ENCODE measurements around the gene MAP3K20.
"Not testable (repeated sequence)": the region's sequence is repeated elsewhere in the genome, so short reads cannot be mapped to it uniquely, and the experiment has no call there.

MAP3K20 gene

GRCh38 chr2:173184031-173185004 lies 108.7 kb downstream of the MAP3K20 start:
- peak; percentile 99 for DNase-seq (ENCODE audit: low read depth)
- H3K4me3 ChIP-seq (ENCODE audit: low read depth, low read length) = no peak overlapping the region

- H3K4me3 ChIP-seq (ENCODE audit: low read depth, low read length) = no peak overlapping the region
Measured at GRCh38 chr2:173185437-173185836, 109.8 kb downstream of the MAP3K20 start.

GRCh38 chr2:173187941-173188788 lies 112.5 kb downstream of the MAP3K20 start:
- no peak overlapping the region for H3K4me3 ChIP-seq (ENCODE audit: low read depth, low read length)
- DNase-seq (ENCODE audit: low read depth) = no peak

More at GRCh38 chr2:173185437-173185836, 109.8 kb downstream of the MAP3K20 start:
- no peak for DNase-seq (ENCODE audit: low read depth)

GRCh38 chr2:173191601-173192000 lies 116.0 kb downstream of the MAP3K20 start:
- H3K4me3 ChIP-seq (ENCODE audit: low read depth, low read length) = no peak overlapping the region
- no peak for DNase-seq (ENCODE audit: low read depth)

GRCh38 chr2:173192071-173192470 lies 116.4 kb downstream of the MAP3K20 start:
- no peak overlapping the region for H3K4me3 ChIP-seq (ENCODE audit: low read depth, low read length)
- DNase-seq (ENCODE audit: low read depth) = no peak

- H3K4me3 ChIP-seq (ENCODE audit: low read depth, low read length) = no peak overlapping the region
- DNase-seq (ENCODE audit: low read depth) = no peak
Measured at GRCh38 chr2:173193925-173194324, 118.3 kb downstream of the MAP3K20 start.

- H3K4me3 ChIP-seq (ENCODE audit: low read depth, low read length) = no peak overlapping the region
- no peak for DNase-seq (ENCODE audit: low read depth)
Measured at GRCh38 chr2:173195100-173195499, 119.5 kb downstream of the MAP3K20 start.

- H3K4me3 ChIP-seq (ENCODE audit: low read depth, low read length) = no peak overlapping the region
- DNase-seq (ENCODE audit: low read depth) = no peak
Measured at GRCh38 chr2:173196080-173196479, 120.4 kb downstream of the MAP3K20 start.

GRCh38 chr2:173196638-173197037 lies 121.0 kb downstream of the MAP3K20 start:
- DNase-seq (ENCODE audit: low read depth) = no peak
- H3K4me3 ChIP-seq (ENCODE audit: low read depth, low read length) = no peak overlapping the region

- no peak overlapping the region for H3K4me3 ChIP-seq (ENCODE audit: low read depth, low read length)
- DNase-seq (ENCODE audit: low read depth) = no peak
Measured at GRCh38 chr2:173198327-173198726, 122.7 kb downstream of the MAP3K20 start.

GRCh38 chr2:173199294-173199693 lies 123.6 kb downstream of the MAP3K20 start:
- no peak overlapping the region for H3K4me3 ChIP-seq (ENCODE audit: low read depth, low read length)
- DNase-seq (ENCODE audit: low read depth) = no peak

GRCh38 chr2:173202570-173202969 lies 126.9 kb downstream of the MAP3K20 start:
- DNase-seq (ENCODE audit: low read depth) = no peak
- no peak overlapping the region for H3K4me3 ChIP-seq (ENCODE audit: low read depth, low read length)

GRCh38 chr2:173204316-173204715 lies 128.7 kb downstream of the MAP3K20 start:
- no peak overlapping the region for H3K4me3 ChIP-seq (ENCODE audit: low read depth, low read length)
- peak; percentile 33 for DNase-seq (ENCODE audit: low read depth)

- peak; percentile 92 for DNase-seq (ENCODE audit: low read depth)
- H3K4me3 ChIP-seq (ENCODE audit: low read depth, low read length) = no peak overlapping the region
Measured at GRCh38 chr2:173205375-173205774, 129.7 kb downstream of the MAP3K20 start.

GRCh38 chr2:173207124-173207523 lies 131.5 kb downstream of the MAP3K20 start:
- not testable (repeated sequence) for DNase-seq (ENCODE audit: low read depth); H3K4me3 ChIP-seq (ENCODE audit: low read depth, low read length)

GRCh38 chr2:173210270-173211196 lies 134.9 kb downstream of the MAP3K20 start:
- DNase-seq (ENCODE audit: low read depth) = peak; percentile 88
- no peak overlapping the region for H3K4me3 ChIP-seq (ENCODE audit: low read depth, low read length)

- DNase-seq (ENCODE audit: low read depth) = no peak
- no peak overlapping the region for H3K4me3 ChIP-seq (ENCODE audit: low read depth, low read length)
Measured at GRCh38 chr2:173213181-173213580, 137.5 kb downstream of the MAP3K20 start.

GRCh38 chr2:173214213-173214612 lies 138.6 kb downstream of the MAP3K20 start:
- no peak for DNase-seq (ENCODE audit: low read depth)
- no peak overlapping the region for H3K4me3 ChIP-seq (ENCODE audit: low read depth, low read length)

- DNase-seq (ENCODE audit: low read depth) = no peak
Measured at GRCh38 chr2:173215316-173215715, 139.7 kb downstream of the MAP3K20 start.

More at GRCh38 chr2:173215316-173215715, 139.7 kb downstream of the MAP3K20 start:
- H3K4me3 ChIP-seq (ENCODE audit: low read depth, low read length) = no peak overlapping the region
